RWPE1 (cell line): ENCODE measurements around the gene ANKRD13A.

ENCODE experiments used
- CTCF ChIA-PET: fragments of 350-600 bp; sonication (Branson Sonifier 250); formaldehyde crosslinking; extraction: SDS; loops from one replicate; lab custom pipeline; 2021; lab: Yijun Ruan, JAX
- POLR2A ChIA-PET: fragments of 400-600 bp; formaldehyde crosslinking; extraction: SDS; loops from one replicate; lab custom pipeline; 2020; ENCODE audit warnings: antibody characterized with exemption; ENCODE audit not compliant: low non-redundant PET; lab: Yijun Ruan, JAX
- DNase-seq: peaks from one replicate; pipeline ENCODE4 v3.0.0; 2012; ENCODE audit warnings: low spot score
- H3K27ac ChIP-seq: fragments of 450-650 bp; 2 replicates; pipeline ENCODE4 v1.5.1; 2017
- TF ChIP-seq, protein P1 (sequence below): fragments of 450-650 bp; conservative IDR thresholded peaks from 2 replicates; pipeline ENCODE4 v1.5.1; 2017; ENCODE audit warnings: low read depth, mild to moderate bottlenecking

The ANKRD13A gene

DNA sequence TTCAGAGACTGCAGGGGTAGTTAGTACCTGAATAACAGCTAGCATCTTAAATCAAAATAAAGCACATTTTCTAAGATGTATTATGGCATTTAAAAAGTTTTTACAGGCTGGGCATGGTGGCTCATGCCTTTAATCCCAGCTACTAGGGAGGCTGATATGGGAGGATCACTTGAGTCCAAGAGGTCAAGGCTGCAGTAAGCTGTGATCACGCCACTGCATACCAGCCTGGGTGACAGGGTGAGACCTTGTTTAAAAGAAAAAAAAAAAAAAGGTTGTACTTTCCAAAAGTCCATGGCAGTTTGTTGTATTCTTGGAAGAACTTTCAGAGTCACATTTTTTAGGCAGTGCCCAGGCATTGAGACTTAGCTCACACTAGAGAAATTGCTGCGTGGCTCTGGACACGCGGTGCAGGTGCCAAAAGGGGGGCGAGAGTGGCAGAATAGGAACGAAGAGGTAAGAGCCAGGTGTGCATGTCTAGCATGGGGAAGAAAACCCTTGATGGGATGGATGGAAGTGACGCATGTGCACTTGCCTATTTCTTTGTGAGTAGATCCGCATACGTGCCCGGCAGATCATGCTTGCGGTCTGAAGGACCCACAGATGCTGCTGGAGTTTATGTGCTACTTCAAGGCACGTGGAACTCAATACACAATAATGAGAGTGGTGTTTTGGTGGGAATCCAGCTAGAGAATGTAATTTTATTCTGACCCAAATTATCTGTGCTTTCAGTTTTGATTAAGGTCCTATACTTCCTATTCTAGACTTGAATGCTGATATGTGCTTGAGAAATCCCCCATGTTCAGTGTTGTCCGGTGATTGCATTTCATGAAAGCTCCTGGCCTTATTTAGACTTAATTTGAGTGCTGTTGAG is 11.9 kb downstream of the ANKRD13A start:
- ChIA-PET CTCF (interaction anchor here (0.6 to 1.4 kb wide), 2 partner anchors 13 to 20 kb away, joined by 3 to 9 read pairs; no protein-coding TSS in a partner anchor), POLR2A (no interaction called here)
- no peak for DNase-seq
- TF ChIP-seq, protein P1, sequence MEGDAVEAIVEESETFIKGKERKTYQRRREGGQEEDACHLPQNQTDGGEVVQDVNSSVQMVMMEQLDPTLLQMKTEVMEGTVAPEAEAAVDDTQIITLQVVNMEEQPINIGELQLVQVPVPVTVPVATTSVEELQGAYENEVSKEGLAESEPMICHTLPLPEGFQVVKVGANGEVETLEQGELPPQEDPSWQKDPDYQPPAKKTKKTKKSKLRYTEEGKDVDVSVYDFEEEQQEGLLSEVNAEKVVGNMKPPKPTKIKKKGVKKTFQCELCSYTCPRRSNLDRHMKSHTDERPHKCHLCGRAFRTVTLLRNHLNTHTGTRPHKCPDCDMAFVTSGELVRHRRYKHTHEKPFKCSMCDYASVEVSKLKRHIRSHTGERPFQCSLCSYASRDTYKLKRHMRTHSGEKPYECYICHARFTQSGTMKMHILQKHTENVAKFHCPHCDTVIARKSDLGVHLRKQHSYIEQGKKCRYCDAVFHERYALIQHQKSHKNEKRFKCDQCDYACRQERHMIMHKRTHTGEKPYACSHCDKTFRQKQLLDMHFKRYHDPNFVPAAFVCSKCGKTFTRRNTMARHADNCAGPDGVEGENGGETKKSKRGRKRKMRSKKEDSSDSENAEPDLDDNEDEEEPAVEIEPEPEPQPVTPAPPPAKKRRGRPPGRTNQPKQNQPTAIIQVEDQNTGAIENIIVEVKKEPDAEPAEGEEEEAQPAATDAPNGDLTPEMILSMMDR: no peak
- no peak overlapping the region for H3K27ac ChIP-seq

DNA sequence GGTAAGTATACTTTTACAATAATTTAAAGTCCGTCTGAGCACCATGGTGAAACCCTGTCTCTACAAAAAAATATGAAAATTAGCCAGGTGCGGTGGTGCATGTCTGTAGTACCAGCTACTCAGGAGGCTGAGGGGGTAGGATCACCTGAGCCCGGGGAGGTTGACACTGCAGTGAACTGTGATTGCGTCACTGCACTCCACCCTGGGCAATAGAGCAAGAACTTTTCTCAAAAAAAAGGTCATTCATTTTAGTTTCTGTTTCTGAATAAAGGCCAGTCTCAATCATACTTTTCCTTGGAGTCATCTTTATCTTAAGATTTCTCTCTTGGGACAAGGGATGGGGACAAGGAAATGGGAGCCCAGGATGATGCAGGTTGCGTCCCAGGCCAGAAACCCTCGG is 12.9 kb downstream of the ANKRD13A start:
- TF ChIP-seq, protein P1: no peak
- ChIA-PET POLR2A (no interaction called here), CTCF (interaction anchor here (0.6 kb wide), 1 partner anchor 21 kb away, joined by 9 read pairs; no protein-coding TSS in a partner anchor)
- H3K27ac ChIP-seq: no peak overlapping the region
- DNase-seq: no peak

DNA sequence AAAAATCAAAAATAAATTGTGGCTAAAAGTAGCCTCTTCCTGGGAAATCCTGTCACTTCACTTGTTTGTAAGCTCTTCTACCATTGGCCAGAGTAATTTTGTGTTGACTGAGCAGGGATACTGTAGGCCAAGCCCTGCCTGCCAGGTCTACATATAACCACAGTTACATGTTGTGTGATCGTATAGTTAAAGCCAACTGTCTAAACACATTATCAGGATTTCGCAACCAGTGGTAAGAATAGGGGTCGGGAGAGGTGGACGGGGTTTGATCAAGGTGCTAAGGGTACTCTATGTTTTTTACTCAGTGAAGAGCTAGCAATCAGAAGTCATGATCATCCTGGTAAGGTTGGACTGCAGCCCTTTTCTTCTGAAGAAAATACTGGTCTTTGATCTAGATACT is 13.4 kb downstream of the ANKRD13A start:
- CTCF ChIA-PET: interaction anchor here (0.7 kb wide), 1 partner anchor 18 kb away, joined by 3 read pairs; no protein-coding TSS in a partner anchor
- POLR2A ChIA-PET: no interaction called here
- DNase-seq: no peak
- TF ChIP-seq, protein P1: no peak
- no peak overlapping the region for H3K27ac ChIP-seq

DNA sequence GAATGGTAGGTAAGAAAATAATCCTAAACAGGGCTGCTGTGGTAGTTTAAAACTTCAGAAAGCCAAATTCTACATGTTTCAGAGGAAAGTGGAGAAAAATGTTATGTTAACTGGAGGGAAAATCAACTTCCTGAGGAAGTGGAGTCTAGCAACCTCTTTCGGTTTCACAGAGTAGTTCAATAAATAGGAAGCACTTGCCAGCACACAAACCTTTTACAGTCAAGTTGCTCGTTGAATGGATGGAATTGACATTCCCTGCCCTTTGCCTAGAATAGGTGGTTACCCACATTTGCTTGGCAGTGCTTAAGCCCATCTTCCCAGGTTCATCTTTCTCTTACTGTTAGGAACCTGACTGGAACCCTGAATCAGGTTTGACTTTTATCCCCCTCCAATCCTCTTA is 15.9 kb downstream of the ANKRD13A start:
- POLR2A ChIA-PET: no interaction called here
- H3K27ac ChIP-seq: no peak overlapping the region
- DNase-seq: no peak
- CTCF ChIA-PET: no interaction called here
- TF ChIP-seq, protein P1: no peak

DNA sequence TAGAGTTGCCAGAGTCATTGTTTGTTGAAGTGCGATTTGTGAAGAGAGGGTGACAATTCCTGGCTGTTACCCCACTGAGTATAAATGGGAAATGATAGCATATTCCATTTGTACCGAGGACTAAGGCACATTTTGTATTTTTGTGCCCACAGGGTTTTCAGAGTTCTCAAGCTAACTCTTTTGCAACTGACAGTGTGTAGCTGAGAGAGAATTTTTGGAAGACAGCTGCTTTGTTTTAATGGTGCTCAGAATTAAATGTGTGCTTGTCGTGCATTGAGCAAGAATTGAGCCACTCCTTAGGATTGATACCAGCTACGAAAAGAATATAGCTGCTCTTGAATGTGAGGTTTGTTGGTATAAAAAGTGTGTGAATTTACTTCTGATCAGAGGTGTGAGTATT is 21.7 kb downstream of the ANKRD13A start:
- DNase-seq: no peak
- no peak overlapping the region for H3K27ac ChIP-seq
- ChIA-PET POLR2A (no interaction called here), CTCF (interaction anchor here (0.9 kb wide), 1 partner anchor 14 kb away, joined by 3 read pairs; no protein-coding TSS in a partner anchor)
- TF ChIP-seq, protein P1: no peak

DNA sequence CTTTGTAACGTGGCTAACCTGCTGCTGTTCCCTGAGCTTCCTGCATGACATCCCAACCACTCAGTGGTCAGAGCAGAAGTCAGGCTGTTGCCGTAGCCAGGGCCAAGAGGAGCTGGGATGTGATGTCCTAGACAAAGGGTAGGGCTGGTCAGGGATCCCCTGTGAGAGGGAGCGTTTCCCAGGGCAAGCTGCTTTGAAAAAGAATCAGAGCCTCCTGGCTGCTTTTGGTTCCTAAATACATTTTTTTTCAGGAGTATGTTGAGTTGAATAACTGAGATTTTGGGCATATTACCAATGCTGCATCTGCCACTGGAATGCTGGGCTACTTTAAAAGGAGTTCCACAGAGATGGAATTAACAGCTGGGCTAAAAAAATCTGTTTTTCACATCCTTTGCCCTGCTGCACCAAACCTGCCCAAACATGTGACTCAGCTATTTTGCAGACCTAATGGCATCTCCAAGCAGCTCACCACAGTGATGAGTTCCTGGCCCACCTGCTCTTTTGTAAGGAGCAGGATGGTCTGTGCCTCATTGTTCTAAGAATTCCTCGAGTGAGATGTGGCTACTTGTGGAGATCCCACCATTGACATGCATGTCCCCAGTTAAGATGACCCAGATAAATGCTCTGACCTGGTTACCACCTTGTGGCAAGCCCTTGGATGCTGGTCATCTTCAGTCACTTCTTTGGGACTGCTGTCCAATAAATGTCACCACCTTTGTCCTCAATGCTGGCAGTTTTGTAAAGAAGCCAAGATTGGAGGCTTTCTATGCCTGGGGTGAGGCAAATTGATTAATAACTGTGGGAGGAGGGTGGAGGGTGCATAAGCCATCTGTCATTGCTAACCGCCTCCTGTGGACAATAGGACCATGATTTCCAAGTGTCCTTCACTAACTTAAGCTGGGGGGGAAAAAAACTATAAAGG is 24.1 kb downstream of the ANKRD13A start:
- CTCF ChIA-PET: interaction anchor here (0.6 to 1.5 kb wide), 4 partner anchors 12 to 440 kb away, joined by 3 to 5 read pairs (median 4); no protein-coding TSS in a partner anchor
- no peak for DNase-seq
- TF ChIP-seq, protein P1: no peak
- H3K27ac ChIP-seq: peak overlapping the region; percentile 58
- POLR2A ChIA-PET: interaction anchor here (0.6 kb wide), 1 partner anchor 226 kb away, joined by 3 read pairs; no protein-coding TSS in a partner anchor
